WTC11 (cell line): ENCODE data around the gene COL4A2. TPM values are rescaled to one million over a fixed set of nuclear protein-coding genes. Genes with fewer than 3 reads are reported as not detected.

Experiments
- ATAC-seq: fragments of 200-7000 bp; cut with Tn5 transposase; 2 replicates; pipeline ENCODE4 v1.10.0; 2021; ENCODE audit warnings: mild to moderate bottlenecking, moderate library complexity
- CTCF ChIA-PET: fragments of 300-600 bp; sonication (Branson Sonifier 250); formaldehyde crosslinking; loops from one replicate; lab custom pipeline; 2021; ENCODE audit warnings: antibody characterized with exemption; lab: Charles Lee
- POLR2A ChIA-PET: fragments of 350-600 bp; sonication (Branson Sonifier 250); formaldehyde crosslinking; loops from one replicate; lab custom pipeline; 2021; ENCODE audit warnings: antibody characterized with exemption; lab: Charles Lee
- DNase-seq: peaks from one replicate; pipeline ENCODE4 v3.0.0; 2021; ENCODE audit warnings: low spot score
- H3K27ac Mint-ChIP-seq: 2 replicates; pipeline ENCODE4 v1.8.0; 2021; ENCODE audit warnings: mixed read lengths
- H3K27me3 Mint-ChIP-seq: 2 replicates; pipeline ENCODE4 v1.8.0; 2021; ENCODE audit warnings: low read depth, mild to moderate bottlenecking, moderate library complexity, mixed read lengths
- H3K36me3 Mint-ChIP-seq: 2 replicates; pipeline ENCODE4 v1.8.0; 2021; ENCODE audit warnings: mixed read lengths
- H3K4me1 Mint-ChIP-seq: 2 replicates; pipeline ENCODE4 v1.8.0; 2022; ENCODE audit warnings: mixed read lengths
- H3K4me3 Mint-ChIP-seq: 2 replicates; pipeline ENCODE4 v1.8.0; 2021; ENCODE audit warnings: mild to moderate bottlenecking, moderate library complexity, mixed read lengths
- H3K9me3 Mint-ChIP-seq: 2 replicates; pipeline ENCODE4 v1.8.0; 2021; ENCODE audit warnings: mixed read lengths
- CREM ChIP-seq: sonication (generic); formaldehyde crosslinking; IDR thresholded peaks from 2 replicates; pipeline ENCODE4 v1.8.1; 2022; ENCODE audit warnings: mild to moderate bottlenecking, missing genetic modification reagents, moderate library complexity
- HMGA2 ChIP-seq: fragments of 250-450 bp; sonication (Bioruptor Pico); IDR thresholded peaks from 2 replicates; pipeline ENCODE4 v1.4.0; 2021; ENCODE audit warnings: mild to moderate bottlenecking, moderate library complexity
- IRF2 ChIP-seq: sonication (generic); formaldehyde crosslinking; IDR thresholded peaks from 2 replicates; pipeline ENCODE4 v1.8.0; 2022; ENCODE audit warnings: low read depth, missing genetic modification reagents, borderline replicate concordance
- MYBL2 ChIP-seq: sonication (generic); formaldehyde crosslinking; IDR thresholded peaks from 2 replicates; pipeline ENCODE4 v1.8.1; 2023; ENCODE audit warnings: mild to moderate bottlenecking, moderate library complexity, missing genetic modification reagents
- PRRX2 ChIP-seq: fragments of 250-450 bp; sonication (Bioruptor Pico); IDR thresholded peaks from 2 replicates; pipeline ENCODE4 v1.8.0; 2021; ENCODE audit warnings: mild to moderate bottlenecking
- SP1 ChIP-seq: sonication (generic); formaldehyde crosslinking; conservative IDR thresholded peaks from 2 replicates; pipeline ENCODE4 v1.8.1; 2022; ENCODE audit warnings: missing genetic modification reagents
- TCF7 ChIP-seq: sonication (generic); formaldehyde crosslinking; IDR thresholded peaks from 2 replicates; pipeline ENCODE4 v1.8.0; 2022; ENCODE audit warnings: mild to moderate bottlenecking, low read depth, missing genetic modification reagents, moderate library complexity
- ZBTB21 ChIP-seq: sonication (generic); formaldehyde crosslinking; IDR thresholded peaks from 2 replicates; pipeline ENCODE4 v1.8.1; 2023; ENCODE audit warnings: mild to moderate bottlenecking, missing genetic modification reagents, borderline replicate concordance
- ZNF671 ChIP-seq: fragments of 250-450 bp; sonication (Bioruptor Pico); IDR thresholded peaks from 2 replicates; pipeline ENCODE4 v1.8.0; 2021; ENCODE audit warnings: mild to moderate bottlenecking
- total RNA-seq: library from RNA; stranded (reverse); gene quantifications from 3 replicates; pipeline ENCODE4 v1.2.3, GENCODE V29; 2021
- TF ChIP-seq, protein P1 (sequence below): sonication (generic); formaldehyde crosslinking; IDR thresholded peaks from 2 replicates; pipeline ENCODE4 v1.8.1; 2022; ENCODE audit warnings: low read depth, missing genetic modification reagents, borderline replicate concordance
- TF ChIP-seq, protein P2 (sequence below): fragments of 250-450 bp; sonication (Bioruptor Pico); IDR thresholded peaks from 2 replicates; pipeline ENCODE4 v1.9.0; 2021; ENCODE audit warnings: moderate library complexity, mild to moderate bottlenecking, inconsistent platforms, borderline replicate concordance
- TF ChIP-seq, protein P3 (sequence below): sonication (generic); formaldehyde crosslinking; IDR thresholded peaks from 2 replicates; pipeline ENCODE4 v1.8.0; 2022; ENCODE audit warnings: mild to moderate bottlenecking, missing genetic modification reagents
- TF ChIP-seq, protein P4 (sequence below): sonication (generic); formaldehyde crosslinking; IDR thresholded peaks from 2 replicates; pipeline ENCODE4 v1.8.1; 2023; ENCODE audit warnings: mild to moderate bottlenecking, missing genetic modification reagents
- TF ChIP-seq, protein P5 (sequence below): fragments of 250-450 bp; sonication (Bioruptor Pico); IDR thresholded peaks from 2 replicates; pipeline ENCODE4 v1.9.0; 2021; ENCODE audit warnings: mild to moderate bottlenecking
- TF ChIP-seq, protein P6 (sequence below): sonication (generic); formaldehyde crosslinking; conservative IDR thresholded peaks from 2 replicates; pipeline ENCODE4 v1.8.1; 2022; ENCODE audit warnings: mild to moderate bottlenecking, missing genetic modification reagents
- TF ChIP-seq, protein P7 (sequence below): sonication (generic); formaldehyde crosslinking; IDR thresholded peaks from 2 replicates; pipeline ENCODE4 v1.8.0; 2023; ENCODE audit warnings: mild to moderate bottlenecking, missing genetic modification reagents
- TF ChIP-seq, protein P8 (sequence below): sonication (generic); formaldehyde crosslinking; IDR thresholded peaks from 2 replicates; pipeline ENCODE4 v1.8.1; 2023; ENCODE audit warnings: mild to moderate bottlenecking, missing genetic modification reagents, moderate library complexity

The COL4A2 gene
- total RNA-seq, 1 experiment from 2014 or later, result 109 TPM

DNA sequence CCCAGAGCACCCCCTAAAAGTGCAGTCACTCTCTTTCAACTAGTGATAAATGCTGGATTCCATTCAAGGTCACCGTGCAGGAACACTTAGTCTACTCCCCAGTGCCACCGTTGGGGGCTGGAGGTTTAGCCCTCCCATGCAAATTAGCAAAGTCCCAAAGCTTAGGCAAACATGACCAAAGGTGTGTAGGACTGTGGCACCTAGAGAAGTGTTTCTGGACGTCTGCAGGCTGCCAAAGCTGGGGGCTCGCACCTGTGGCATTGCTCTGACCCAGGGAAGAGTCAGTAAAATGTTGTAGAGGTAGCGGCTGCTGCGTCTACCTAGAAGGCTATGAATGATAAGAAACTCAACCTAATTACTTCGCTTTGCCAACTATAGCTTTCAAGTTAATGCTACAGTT, 14.0 kb upstream of the COL4A2 start:
- H3K4me1 Mint-ChIP-seq, result peaks cover 7% of the 10 kb centered on the region
- H3K9me3 Mint-ChIP-seq, result peaks cover 13% of the 10 kb centered on the region
- H3K36me3 Mint-ChIP-seq, result peaks cover 4% of the 10 kb centered on the region; the same call in 1 of the 2 replicates
- POLR2A ChIA-PET, result no interaction called here
- no peak for DNase-seq
- H3K4me3 Mint-ChIP-seq, result no peak overlapping the region
- CTCF ChIA-PET, result no interaction called here
- H3K27me3 Mint-ChIP-seq, result no peaks in the 10 kb centered on the region
- ATAC-seq, result no peak
- TF ChIP-seq TCF7 (CRISPR knock-in tag) (no peak), ZBTB21 (CRISPR knock-in tag) (no peak)
- TF ChIP-seq, protein P1, sequence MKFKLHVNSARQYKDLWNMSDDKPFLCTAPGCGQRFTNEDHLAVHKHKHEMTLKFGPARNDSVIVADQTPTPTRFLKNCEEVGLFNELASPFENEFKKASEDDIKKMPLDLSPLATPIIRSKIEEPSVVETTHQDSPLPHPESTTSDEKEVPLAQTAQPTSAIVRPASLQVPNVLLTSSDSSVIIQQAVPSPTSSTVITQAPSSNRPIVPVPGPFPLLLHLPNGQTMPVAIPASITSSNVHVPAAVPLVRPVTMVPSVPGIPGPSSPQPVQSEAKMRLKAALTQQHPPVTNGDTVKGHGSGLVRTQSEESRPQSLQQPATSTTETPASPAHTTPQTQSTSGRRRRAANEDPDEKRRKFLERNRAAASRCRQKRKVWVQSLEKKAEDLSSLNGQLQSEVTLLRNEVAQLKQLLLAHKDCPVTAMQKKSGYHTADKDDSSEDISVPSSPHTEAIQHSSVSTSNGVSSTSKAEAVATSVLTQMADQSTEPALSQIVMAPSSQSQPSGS (CRISPR knock-in tag), result no peak
- no peak overlapping the region for H3K27ac Mint-ChIP-seq

DNA sequence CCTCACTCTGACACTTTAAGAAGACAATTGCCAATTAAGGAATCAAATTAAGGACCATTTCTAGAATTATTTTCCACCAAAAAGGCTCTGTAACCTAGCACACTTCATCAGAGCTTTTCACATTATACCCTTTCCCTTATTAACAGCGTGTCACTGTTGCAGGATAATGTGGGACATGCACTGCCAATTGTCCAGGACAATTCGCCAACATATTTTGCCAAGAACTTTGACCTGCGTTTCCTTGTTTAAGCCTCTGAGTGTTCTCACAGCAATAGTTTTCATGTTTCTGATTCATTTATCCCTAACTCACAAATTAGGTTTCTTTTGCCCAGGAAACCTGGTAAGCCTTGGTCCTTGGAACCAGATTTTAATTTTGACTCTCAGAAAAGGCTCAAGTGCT, 13.4 kb upstream of the COL4A2 start:
- CTCF ChIA-PET, result no interaction called here
- POLR2A ChIA-PET, result no interaction called here
- peaks cover 13% of the 10 kb centered on the region for H3K9me3 Mint-ChIP-seq
- H3K27ac Mint-ChIP-seq, result no peak overlapping the region
- H3K27me3 Mint-ChIP-seq, result no peaks in the 10 kb centered on the region
- peaks cover 12% of the 10 kb centered on the region for H3K4me1 Mint-ChIP-seq
- ATAC-seq (no peak), DNase-seq (no peak)
- H3K36me3 Mint-ChIP-seq, result peaks cover 4% of the 10 kb centered on the region; the same call in 1 of the 2 replicates
- H3K4me3 Mint-ChIP-seq, result no peak overlapping the region
- TF ChIP-seq CREM (CRISPR knock-in tag), result no peak
- TF ChIP-seq, protein P2, sequence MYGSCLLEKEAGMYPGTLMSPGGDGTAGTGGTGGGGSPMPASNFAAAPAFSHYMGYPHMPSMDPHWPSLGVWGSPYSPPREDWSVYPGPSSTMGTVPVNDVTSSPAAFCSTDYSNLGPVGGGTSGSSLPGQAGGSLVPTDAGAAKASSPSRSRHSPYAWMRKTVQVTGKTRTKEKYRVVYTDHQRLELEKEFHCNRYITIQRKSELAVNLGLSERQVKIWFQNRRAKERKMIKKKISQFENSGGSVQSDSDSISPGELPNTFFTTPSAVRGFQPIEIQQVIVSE (CRISPR knock-in tag), result no peak
- TF ChIP-seq, protein P3, sequence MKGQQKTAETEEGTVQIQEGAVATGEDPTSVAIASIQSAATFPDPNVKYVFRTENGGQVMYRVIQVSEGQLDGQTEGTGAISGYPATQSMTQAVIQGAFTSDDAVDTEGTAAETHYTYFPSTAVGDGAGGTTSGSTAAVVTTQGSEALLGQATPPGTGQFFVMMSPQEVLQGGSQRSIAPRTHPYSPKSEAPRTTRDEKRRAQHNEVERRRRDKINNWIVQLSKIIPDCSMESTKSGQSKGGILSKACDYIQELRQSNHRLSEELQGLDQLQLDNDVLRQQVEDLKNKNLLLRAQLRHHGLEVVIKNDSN (CRISPR knock-in tag), result no peak
- TF ChIP-seq, protein P4, sequence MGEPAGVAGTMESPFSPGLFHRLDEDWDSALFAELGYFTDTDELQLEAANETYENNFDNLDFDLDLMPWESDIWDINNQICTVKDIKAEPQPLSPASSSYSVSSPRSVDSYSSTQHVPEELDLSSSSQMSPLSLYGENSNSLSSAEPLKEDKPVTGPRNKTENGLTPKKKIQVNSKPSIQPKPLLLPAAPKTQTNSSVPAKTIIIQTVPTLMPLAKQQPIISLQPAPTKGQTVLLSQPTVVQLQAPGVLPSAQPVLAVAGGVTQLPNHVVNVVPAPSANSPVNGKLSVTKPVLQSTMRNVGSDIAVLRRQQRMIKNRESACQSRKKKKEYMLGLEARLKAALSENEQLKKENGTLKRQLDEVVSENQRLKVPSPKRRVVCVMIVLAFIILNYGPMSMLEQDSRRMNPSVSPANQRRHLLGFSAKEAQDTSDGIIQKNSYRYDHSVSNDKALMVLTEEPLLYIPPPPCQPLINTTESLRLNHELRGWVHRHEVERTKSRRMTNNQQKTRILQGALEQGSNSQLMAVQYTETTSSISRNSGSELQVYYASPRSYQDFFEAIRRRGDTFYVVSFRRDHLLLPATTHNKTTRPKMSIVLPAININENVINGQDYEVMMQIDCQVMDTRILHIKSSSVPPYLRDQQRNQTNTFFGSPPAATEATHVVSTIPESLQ (CRISPR knock-in tag), result no peak
- no peak for TF ChIP-seq MYBL2
- TF ChIP-seq, protein P5, sequence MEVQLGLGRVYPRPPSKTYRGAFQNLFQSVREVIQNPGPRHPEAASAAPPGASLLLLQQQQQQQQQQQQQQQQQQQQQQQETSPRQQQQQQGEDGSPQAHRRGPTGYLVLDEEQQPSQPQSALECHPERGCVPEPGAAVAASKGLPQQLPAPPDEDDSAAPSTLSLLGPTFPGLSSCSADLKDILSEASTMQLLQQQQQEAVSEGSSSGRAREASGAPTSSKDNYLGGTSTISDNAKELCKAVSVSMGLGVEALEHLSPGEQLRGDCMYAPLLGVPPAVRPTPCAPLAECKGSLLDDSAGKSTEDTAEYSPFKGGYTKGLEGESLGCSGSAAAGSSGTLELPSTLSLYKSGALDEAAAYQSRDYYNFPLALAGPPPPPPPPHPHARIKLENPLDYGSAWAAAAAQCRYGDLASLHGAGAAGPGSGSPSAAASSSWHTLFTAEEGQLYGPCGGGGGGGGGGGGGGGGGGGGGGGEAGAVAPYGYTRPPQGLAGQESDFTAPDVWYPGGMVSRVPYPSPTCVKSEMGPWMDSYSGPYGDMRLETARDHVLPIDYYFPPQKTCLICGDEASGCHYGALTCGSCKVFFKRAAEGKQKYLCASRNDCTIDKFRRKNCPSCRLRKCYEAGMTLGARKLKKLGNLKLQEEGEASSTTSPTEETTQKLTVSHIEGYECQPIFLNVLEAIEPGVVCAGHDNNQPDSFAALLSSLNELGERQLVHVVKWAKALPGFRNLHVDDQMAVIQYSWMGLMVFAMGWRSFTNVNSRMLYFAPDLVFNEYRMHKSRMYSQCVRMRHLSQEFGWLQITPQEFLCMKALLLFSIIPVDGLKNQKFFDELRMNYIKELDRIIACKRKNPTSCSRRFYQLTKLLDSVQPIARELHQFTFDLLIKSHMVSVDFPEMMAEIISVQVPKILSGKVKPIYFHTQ, result no peak
- TF ChIP-seq, protein P6, sequence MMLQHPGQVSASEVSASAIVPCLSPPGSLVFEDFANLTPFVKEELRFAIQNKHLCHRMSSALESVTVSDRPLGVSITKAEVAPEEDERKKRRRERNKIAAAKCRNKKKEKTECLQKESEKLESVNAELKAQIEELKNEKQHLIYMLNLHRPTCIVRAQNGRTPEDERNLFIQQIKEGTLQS (CRISPR knock-in tag), result no peak

DNA sequence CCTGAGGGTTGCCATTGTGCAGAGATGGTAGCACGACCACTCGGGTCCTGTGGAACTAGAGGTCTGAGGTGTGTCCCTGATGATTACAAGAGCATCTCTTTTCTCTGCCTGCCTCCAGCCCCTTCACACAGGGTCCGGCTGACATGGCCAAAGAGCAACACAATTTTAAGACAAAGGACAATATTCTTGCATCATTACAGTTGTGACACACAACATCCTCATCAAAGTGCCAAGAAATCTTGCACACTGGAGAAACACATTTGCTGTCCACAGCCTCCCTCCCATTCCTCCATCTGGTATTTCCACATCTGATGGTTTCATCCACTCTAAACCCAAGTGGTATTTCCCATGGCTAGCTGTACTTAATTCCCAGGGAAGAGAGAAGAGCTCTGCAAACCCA, 12.9 kb upstream of the COL4A2 start:
- ChIA-PET POLR2A (no interaction called here), CTCF (no interaction called here)
- ATAC-seq (no peak), DNase-seq (no peak)
- Mint-ChIP-seq H3K4me1 (peaks cover 17% of the 10 kb centered on the region), H3K9me3 (peaks cover 13% of the 10 kb centered on the region), H3K4me3 (no peak overlapping the region), H3K27ac (no peak overlapping the region), H3K27me3 (no peaks in the 10 kb centered on the region), H3K36me3 (peaks cover 4% of the 10 kb centered on the region; the same call in 1 of the 2 replicates)
- TF ChIP-seq, protein P7, sequence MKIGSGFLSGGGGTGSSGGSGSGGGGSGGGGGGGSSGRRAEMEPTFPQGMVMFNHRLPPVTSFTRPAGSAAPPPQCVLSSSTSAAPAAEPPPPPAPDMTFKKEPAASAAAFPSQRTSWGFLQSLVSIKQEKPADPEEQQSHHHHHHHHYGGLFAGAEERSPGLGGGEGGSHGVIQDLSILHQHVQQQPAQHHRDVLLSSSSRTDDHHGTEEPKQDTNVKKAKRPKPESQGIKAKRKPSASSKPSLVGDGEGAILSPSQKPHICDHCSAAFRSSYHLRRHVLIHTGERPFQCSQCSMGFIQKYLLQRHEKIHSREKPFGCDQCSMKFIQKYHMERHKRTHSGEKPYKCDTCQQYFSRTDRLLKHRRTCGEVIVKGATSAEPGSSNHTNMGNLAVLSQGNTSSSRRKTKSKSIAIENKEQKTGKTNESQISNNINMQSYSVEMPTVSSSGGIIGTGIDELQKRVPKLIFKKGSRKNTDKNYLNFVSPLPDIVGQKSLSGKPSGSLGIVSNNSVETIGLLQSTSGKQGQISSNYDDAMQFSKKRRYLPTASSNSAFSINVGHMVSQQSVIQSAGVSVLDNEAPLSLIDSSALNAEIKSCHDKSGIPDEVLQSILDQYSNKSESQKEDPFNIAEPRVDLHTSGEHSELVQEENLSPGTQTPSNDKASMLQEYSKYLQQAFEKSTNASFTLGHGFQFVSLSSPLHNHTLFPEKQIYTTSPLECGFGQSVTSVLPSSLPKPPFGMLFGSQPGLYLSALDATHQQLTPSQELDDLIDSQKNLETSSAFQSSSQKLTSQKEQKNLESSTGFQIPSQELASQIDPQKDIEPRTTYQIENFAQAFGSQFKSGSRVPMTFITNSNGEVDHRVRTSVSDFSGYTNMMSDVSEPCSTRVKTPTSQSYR, result no peak
- TF ChIP-seq, protein P8, sequence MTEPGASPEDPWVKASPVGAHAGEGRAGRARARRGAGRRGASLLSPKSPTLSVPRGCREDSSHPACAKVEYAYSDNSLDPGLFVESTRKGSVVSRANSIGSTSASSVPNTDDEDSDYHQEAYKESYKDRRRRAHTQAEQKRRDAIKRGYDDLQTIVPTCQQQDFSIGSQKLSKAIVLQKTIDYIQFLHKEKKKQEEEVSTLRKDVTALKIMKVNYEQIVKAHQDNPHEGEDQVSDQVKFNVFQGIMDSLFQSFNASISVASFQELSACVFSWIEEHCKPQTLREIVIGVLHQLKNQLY (CRISPR knock-in tag), result no peak
- no peak for TF ChIP-seq IRF2 (CRISPR knock-in tag)
- TF ChIP-seq, protein P6 (CRISPR knock-in tag), result no peak
- TF ChIP-seq PRRX2, result no peak
- TF ChIP-seq SP1 (CRISPR knock-in tag), result no peak
- TF ChIP-seq HMGA2 (CRISPR knock-in tag), result no peak
- TF ChIP-seq ZNF671 (CRISPR knock-in tag), result no peak
